ENCODE measurements around the gene ASPSCR1.
A peak's percentile ranks its signal among the peaks of the same experiment; 100 is the strongest.

DNA sequence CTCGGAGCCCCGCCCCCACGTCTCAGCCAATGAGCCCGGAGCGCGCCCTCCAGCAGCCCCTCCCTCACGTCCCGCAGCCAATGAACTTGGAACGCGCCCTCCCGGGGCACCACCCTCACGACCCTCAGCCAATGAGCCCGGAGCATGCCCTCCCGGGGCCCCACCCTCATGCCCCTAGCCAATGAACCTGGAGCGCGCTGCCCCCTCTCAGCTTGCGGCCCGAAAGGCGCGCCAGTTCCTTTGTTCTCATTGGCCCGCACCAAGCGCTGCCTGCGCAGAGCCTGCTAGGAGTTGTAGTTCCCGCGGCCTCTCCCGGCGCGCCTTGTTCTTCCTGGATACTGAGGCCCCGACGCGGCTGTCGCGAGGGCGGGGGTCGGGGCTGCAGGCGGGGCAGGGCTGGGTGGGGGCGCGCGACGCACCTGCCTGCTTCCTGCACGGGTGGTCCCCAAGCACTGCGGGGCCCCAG lies 45.6 kb downstream of the ASPSCR1 start, which contains the start of gene LRRC45:
- TF ChIP-seq, protein P1, sequence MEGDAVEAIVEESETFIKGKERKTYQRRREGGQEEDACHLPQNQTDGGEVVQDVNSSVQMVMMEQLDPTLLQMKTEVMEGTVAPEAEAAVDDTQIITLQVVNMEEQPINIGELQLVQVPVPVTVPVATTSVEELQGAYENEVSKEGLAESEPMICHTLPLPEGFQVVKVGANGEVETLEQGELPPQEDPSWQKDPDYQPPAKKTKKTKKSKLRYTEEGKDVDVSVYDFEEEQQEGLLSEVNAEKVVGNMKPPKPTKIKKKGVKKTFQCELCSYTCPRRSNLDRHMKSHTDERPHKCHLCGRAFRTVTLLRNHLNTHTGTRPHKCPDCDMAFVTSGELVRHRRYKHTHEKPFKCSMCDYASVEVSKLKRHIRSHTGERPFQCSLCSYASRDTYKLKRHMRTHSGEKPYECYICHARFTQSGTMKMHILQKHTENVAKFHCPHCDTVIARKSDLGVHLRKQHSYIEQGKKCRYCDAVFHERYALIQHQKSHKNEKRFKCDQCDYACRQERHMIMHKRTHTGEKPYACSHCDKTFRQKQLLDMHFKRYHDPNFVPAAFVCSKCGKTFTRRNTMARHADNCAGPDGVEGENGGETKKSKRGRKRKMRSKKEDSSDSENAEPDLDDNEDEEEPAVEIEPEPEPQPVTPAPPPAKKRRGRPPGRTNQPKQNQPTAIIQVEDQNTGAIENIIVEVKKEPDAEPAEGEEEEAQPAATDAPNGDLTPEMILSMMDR (IDR thresholded peaks at IDR 0.05): no peak
- TF ChIP-seq ESRRA (CRISPR knock-in tag; IDR thresholded peaks at IDR 0.05; ENCODE audit: borderline replicate concordance): no peak
- TF ChIP-seq FOXK1 (CRISPR knock-in tag; IDR thresholded peaks at IDR 0.05): no peak
- TF ChIP-seq IRF2 (CRISPR knock-in tag; IDR thresholded peaks at IDR 0.05; ENCODE audit: borderline replicate concordance, low read depth): no peak
- TF ChIP-seq, protein P2, sequence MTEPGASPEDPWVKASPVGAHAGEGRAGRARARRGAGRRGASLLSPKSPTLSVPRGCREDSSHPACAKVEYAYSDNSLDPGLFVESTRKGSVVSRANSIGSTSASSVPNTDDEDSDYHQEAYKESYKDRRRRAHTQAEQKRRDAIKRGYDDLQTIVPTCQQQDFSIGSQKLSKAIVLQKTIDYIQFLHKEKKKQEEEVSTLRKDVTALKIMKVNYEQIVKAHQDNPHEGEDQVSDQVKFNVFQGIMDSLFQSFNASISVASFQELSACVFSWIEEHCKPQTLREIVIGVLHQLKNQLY (CRISPR knock-in tag; IDR thresholded peaks at IDR 0.05): no peak
- TF ChIP-seq, protein P3, sequence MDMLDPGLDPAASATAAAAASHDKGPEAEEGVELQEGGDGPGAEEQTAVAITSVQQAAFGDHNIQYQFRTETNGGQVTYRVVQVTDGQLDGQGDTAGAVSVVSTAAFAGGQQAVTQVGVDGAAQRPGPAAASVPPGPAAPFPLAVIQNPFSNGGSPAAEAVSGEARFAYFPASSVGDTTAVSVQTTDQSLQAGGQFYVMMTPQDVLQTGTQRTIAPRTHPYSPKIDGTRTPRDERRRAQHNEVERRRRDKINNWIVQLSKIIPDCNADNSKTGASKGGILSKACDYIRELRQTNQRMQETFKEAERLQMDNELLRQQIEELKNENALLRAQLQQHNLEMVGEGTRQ (CRISPR knock-in tag; IDR thresholded peaks at IDR 0.05): no peak
- TF ChIP-seq CREM (CRISPR knock-in tag; IDR thresholded peaks at IDR 0.05): no peak
- TF ChIP-seq, protein P4, sequence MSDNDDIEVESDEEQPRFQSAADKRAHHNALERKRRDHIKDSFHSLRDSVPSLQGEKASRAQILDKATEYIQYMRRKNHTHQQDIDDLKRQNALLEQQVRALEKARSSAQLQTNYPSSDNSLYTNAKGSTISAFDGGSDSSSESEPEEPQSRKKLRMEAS (CRISPR knock-in tag; IDR thresholded peaks at IDR 0.05): no peak; the same call in 1 of the 2 replicates
- TF ChIP-seq SP1 (CRISPR knock-in tag; conservative IDR thresholded peaks at IDR 0.05): peak; percentile 97
- no peak for TF ChIP-seq NR2C2 (CRISPR knock-in tag; IDR thresholded peaks at IDR 0.05)
- TF ChIP-seq ATF1 (CRISPR knock-in tag; IDR thresholded peaks at IDR 0.05): no peak
- TF ChIP-seq, protein P5, sequence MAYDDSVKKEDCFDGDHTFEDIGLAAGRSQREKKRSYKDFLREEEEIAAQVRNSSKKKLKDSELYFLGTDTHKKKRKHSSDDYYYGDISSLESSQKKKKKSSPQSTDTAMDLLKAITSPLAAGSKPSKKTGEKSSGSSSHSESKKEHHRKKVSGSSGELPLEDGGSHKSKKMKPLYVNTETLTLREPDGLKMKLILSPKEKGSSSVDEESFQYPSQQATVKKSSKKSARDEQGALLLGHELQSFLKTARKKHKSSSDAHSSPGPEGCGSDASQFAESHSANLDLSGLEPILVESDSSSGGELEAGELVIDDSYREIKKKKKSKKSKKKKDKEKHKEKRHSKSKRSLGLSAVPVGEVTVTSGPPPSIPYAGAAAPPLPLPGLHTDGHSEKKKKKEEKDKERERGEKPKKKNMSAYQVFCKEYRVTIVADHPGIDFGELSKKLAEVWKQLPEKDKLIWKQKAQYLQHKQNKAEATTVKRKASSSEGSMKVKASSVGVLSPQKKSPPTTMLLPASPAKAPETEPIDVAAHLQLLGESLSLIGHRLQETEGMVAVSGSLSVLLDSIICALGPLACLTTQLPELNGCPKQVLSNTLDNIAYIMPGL (CRISPR knock-in tag; IDR thresholded peaks at IDR 0.05): no peak
- no peak for TF ChIP-seq FOXJ3 (CRISPR knock-in tag; IDR thresholded peaks at IDR 0.05; ENCODE audit: borderline replicate concordance)
- TF ChIP-seq, protein P6, sequence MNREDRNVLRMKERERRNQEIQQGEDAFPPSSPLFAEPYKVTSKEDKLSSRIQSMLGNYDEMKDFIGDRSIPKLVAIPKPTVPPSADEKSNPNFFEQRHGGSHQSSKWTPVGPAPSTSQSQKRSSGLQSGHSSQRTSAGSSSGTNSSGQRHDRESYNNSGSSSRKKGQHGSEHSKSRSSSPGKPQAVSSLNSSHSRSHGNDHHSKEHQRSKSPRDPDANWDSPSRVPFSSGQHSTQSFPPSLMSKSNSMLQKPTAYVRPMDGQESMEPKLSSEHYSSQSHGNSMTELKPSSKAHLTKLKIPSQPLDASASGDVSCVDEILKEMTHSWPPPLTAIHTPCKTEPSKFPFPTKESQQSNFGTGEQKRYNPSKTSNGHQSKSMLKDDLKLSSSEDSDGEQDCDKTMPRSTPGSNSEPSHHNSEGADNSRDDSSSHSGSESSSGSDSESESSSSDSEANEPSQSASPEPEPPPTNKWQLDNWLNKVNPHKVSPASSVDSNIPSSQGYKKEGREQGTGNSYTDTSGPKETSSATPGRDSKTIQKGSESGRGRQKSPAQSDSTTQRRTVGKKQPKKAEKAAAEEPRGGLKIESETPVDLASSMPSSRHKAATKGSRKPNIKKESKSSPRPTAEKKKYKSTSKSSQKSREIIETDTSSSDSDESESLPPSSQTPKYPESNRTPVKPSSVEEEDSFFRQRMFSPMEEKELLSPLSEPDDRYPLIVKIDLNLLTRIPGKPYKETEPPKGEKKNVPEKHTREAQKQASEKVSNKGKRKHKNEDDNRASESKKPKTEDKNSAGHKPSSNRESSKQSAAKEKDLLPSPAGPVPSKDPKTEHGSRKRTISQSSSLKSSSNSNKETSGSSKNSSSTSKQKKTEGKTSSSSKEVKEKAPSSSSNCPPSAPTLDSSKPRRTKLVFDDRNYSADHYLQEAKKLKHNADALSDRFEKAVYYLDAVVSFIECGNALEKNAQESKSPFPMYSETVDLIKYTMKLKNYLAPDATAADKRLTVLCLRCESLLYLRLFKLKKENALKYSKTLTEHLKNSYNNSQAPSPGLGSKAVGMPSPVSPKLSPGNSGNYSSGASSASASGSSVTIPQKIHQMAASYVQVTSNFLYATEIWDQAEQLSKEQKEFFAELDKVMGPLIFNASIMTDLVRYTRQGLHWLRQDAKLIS (CRISPR knock-in tag; IDR thresholded peaks at IDR 0.05; ENCODE audit: borderline replicate concordance): no peak
